SHP77 (cell line): Measurements from ENCODE around the gene PKP4.

Source experiments
- DNase-seq, 2 experiments: peaks; one replicate each; lab custom pipeline; 2025; lab: John Stamatoyannopoulos, UW

The PKP4 gene

DNA sequence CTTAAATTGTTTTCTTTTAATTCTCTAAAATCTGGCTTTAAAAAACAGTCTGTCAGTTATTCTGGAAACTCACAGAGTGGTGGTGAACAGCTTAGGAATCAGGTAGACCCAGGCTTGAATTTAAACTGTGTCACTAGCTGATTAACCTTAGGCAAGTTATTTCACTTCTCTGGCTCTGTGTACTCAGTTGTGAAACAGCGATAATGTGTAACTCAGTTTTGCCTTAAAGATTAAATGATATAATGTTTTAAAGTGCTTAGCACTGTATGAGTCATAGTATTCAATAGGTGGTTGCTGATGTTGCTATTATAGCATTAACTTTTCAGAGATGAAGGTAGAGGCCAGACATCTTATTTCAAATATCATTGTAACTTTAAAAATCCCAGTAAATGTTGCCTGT lies 40.7 kb downstream of the PKP4 start:
- no peak for DNase-seq

DNA sequence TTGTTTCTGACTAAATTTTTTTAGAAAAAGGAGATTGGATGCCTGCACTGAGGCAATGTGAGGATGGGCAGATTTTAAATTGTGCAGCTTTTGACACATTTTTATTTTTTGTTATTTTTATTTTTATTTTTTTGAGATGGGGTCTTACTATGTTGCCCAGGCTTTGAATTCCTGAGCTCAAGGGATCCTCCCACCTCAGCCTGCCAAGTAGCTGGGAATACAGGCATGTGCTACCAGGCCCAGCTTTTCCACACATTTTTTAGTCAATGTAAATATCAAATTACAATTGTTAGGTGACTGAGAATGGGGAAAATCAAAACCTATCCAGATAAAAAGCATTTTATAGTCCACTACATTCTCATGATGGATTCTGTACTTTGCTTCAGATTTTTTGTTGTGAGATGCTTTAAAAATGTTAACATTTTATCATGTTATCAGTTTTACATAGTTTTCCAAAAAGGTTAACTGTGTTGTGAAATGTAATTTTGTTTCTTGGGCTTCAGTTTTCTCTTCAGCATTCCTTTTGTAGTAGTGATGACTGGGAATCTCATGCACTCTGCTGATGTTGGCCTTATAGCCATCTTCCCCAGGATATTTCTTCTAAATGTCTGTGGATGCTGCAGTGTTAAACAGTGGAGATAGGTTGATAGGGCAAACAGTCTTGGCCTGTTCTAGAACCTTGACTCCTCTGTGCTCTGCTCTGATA lies 41.4 kb downstream of the PKP4 start:
- DNase-seq = no peak

DNA sequence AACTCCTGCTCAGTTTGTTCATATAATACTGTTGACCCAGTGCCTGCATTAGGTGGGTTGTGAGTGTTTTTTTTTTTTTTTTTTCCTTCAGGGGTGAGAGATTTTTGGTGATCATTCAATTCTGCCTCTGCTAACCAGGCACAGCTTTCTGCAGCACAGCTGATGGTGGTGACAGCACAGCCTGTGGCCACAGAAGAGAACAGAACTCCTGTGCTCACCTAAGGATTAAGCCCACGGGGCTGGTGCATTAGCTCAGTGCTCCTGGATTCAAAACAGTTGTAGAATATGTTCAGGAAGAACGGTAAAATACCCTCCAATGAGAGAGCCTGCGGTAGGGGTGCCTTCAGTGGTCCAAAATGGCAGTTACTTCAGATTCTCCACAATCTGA lies 42.0 kb downstream of the PKP4 start:
- DNase-seq = no peak

DNA sequence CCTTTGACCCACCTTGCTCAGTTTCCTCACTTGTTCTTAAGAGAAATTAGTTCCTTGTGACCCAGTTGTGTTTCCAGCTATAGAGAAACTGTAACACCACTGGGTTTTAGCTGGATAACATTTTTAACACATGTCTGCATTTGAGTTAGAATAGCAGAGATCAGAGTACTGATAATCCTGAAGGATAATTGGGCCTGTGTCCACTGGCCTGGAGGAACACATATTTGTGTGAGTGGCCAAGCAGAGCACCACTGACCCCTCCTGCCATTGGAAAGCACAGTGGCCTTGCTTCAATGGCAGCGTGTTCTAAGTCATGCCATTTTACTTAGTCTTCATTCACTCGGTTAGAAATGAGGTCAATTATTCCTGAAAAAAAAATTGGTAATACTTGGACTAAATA lies 42.6 kb downstream of the PKP4 start:
- no peak for DNase-seq

DNA sequence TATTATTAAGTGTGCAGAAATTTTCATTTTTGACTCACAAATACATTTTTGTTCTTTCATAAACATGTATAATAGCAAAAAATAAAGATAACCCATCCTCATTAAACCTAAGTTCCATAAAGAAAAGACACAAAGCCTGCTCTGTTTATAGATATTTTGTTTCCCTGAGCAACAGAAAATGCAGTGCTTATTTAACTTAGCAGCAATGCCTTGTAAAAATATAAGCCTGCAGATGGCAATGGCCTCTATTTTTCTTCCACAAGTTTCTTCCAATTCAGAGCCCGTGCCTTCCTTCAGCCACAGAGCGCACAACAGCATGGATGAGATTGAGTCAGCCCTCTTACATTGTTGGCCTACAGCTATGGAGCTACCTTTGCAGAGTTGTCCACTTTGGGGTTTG lies 43.6 kb downstream of the PKP4 start:
- DNase-seq = no peak

DNA sequence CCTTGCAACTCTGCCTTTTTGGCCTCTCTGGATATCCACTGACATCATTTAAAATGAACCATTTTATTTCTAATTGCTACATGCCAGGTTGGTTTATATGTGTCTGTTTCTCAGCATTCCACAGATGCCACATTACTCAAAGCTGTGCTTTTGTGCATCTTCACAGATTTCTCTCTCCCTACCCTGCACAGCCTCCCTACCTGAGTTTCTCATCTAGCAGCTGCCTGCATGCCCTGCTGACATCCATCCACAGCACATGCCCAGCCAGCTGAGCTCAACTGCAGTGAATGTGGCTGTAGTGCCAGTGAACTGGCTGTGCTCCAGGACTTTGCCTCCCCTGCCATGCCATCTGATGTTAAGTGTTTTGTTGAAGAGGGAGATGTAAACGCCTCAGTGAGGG lies 44.5 kb downstream of the PKP4 start:
- DNase-seq = peak; percentile 25 to 37

DNA sequence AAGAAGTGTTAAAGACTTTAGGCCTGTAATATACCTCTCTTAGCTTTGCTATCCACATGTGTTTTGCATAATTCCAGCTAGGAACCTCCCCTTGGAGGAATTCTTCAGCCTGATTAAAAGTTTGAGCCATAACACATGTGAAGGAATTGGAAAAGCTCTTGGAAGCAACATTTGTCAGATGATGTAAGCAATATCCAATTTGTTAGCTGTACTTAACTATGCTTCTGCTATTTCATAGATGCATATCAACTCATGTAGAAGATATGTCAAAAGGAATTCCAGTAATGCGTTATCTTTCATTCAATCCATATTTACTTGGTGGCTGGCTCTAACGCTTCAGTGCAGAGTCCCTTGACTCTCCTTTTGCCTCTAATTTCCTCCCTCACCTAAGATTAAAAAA lies 46.2 kb downstream of the PKP4 start:
- DNase-seq = no peak

DNA sequence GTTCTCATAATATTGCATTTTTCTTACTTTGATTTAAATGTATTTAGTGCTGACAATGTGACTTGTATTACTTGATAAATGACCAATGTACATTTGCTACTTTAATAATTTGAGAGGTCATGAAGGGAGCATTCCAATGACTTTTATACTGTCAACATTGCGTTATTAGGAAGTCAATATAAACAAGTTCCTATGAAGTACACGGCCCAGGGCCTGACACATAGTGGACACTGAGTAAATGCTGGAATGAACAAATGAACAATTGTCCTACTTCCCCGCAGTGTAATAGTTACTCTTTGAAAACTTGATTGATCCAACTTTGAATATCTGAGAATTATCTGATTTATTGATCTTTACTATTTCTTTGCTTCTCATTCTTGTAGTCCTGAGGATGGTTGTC lies 47.3 kb downstream of the PKP4 start:
- no peak for DNase-seq

DNA sequence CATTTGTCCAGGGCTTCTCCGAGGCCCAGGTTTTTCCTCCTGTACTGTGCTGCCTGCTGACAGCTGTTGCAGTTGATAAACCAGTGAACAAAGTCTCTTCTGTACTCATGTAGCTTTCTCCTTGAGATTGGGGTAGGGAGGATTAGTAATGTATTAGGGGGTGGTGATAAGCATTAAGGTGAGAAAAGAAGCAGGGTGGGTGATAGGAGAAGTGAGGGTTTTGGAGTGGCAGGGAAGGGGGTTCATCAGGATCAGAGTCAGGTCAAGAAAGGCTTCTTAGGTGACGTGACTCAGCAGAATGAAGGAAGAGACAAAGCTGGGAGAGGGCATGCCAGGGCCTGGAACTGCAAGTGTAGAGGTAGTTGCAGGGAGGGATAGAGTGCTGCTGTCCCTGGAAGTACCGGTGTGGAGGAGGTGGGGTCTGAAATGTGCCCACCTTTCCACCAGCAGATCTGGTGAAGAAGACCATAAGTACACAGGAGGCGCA lies 48.7 kb downstream of the PKP4 start:
- no peak for DNase-seq

DNA sequence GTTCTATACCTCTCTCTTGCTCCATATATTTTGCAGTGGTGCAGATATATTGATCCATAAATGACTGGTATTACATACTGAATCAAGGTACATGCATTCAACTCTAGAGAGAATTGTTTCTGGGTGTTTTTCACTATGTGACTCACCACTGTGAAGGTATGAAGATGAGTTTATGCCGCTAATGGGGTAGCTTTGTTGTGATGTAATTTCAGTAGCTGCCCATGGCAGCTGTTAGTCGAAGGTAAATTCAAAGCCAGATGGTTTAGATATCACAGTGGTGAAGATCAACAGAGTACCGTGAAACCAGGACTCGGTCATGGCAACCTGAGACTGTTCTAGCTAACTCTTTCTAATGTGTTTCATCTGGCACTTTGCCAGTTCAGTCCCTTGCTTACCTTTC lies 50.4 kb downstream of the PKP4 start:
- no peak for DNase-seq

DNA sequence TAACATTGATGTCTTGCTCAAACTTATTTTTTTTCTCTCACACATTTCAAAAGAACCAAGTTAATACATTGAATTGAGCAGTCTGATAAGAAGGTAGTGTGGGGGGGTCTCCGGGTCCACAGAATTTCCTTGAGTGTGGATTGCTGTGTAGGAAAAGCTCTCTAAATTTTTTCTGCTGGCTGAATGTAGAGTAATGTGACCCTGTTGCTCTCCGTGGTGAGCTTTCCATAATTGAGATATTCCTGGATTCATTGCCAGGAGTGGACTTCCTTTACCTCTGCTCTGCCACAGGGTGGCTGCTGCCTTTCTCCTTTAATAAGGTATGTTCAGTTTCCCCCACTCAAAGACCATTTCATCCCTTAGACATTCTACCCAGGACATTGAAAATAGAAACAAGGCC lies 50.9 kb downstream of the PKP4 start:
- DNase-seq = no peak

DNA sequence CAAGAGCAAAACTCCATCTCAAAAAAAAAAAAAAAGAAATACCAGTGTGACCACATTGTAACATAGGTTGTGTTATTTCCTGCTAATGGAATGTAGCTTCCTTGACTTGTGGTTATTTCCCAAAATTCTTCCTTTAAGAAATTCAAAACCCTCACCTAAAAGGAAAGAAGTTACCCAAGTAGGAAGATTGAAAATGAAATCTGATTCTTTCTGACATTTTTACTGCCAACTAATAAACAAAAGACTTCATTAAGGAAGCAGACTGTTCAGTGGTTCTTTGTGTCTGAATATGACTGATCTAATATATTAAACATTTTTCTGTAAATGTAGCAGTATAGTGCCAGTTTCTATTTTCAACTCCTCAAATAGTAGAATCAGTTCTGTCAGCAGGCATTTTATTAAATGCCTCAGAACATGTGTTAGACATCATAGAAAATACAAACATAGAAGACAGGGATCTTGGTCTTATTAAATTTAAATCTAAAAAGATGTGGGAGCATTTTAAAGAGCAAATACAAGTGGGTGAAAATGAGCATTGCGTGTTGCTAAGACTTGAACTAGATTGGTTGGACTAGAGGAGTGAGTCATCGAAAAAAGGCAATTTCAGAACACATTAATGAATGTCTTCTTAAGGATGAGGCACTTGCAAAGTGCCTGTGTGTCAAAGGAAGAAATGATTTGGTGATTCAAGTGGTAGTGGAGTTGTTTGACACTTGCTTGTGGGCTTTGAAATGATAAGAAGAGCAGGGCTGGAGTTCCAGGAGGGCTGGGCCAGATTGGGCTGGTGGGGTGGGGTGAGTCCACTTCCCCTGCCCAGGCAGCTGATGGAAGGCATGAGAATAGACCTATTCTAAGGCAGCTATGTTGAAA lies 53.4 kb downstream of the PKP4 start:
- DNase-seq = no peak

DNA sequence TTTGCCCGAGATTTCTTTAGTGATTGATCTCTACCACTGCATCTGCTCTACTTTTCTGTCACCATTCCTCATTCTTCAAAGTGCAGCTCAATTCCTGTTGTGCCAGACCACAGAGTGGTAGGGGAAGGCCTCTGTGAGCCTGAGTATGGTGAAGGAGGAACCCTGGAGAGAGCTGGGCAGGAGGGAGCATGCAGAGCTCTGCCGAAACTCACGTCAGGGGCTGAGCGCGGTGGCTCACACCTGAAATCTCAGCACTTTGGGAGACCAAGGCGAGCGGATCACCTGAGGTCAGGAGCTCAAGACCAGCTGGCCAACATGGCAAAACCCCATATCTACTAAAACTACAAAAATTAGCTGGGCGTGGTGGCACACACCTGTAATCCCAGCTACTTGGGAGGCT lies 54.1 kb downstream of the PKP4 start:
- no peak for DNase-seq

DNA sequence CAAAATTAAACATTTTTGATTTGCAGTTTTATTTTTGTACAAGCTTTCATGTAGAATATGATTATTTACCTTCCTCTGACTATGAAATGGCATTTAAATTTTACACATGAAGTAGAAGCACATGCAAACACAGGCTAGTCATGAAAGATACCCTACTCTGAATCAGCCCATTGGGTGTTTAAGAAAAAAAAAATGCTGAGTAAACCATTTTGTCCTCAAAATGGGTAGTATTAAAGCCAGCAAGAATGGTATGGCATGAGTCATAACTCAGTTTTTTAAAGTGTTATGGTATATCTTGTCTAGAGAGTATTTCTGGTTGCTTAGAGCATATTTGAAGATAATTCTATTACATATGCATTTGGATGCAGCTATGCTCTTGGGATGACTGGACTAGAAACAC lies 55.0 kb downstream of the PKP4 start:
- no peak for DNase-seq

DNA sequence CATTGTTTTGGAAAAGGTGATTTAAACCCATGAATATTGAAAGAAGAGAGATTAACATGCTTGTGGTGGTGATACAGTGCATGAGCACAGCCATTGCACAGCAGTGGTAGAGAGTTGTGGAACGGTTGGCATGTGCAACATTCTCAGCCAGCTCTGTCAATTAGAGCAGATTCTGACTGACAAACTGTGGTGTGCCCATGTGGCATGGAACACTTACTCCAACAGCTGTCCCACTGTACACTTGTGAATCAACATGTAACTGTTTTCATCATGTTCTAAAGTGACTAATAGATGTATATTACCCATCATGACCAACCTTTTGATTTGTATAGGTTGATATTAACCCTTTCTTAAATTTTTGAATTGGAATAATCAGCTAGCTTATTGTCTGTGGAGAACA lies 55.6 kb downstream of the PKP4 start:
- DNase-seq = no peak

DNA sequence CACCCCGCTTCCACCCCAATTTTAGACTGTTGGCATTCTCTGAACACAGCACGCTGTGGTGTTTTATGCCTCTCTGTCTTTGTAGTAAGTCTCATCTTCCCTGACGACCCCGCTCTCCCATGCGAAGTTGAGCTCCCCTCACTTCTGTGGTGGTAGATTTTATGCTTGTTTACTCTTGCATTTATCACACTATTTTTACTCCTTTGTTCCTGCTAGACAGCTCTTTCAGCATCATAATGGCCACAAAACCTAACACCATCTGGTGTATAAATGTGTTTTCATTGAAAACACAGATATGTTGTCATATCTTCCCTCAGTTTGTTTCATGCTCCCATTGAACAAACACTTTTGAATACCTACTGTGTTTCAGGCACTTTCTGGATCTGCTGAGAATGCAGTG lies 57.1 kb downstream of the PKP4 start:
- DNase-seq = no peak

DNA sequence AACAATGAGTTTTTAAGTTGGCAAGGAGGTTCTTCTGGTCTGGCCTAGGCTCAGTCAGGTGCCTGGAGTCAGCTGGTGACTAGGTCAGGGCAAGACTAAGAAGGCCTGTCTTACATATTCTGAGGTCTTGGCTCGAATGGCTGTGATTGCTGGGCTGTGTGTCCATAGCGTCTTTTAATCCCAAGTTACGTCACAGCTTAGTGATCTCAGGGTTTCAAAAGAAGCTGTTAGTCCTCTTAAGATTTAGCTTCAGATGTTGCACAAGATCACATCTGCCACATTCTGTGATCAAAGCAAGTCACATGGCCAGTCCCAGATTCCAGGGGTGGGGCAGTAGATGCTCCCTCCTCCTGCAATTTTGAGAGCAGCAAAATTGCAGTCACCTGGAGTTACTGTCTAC lies 61.3 kb downstream of the PKP4 start:
- DNase-seq = no peak

DNA sequence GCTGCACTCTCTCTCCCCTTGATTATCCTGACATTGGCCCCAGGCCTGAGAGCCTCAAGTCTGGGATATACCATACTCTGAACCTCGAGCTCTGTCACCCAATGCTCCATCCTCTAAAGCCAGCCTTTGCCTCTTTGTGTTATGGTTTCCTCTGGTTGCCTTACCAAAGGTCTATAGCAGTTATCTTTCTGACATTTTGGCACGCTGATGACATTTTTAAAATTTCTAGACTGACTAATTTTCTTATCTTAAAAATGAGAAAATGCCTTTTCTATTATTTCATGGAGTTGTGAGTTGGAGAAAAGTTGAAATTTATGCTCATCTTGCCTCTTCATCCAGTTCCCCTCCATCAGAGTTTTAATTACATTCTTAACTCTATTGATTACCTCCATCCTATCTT lies 62.7 kb downstream of the PKP4 start:
- no peak for DNase-seq

DNA sequence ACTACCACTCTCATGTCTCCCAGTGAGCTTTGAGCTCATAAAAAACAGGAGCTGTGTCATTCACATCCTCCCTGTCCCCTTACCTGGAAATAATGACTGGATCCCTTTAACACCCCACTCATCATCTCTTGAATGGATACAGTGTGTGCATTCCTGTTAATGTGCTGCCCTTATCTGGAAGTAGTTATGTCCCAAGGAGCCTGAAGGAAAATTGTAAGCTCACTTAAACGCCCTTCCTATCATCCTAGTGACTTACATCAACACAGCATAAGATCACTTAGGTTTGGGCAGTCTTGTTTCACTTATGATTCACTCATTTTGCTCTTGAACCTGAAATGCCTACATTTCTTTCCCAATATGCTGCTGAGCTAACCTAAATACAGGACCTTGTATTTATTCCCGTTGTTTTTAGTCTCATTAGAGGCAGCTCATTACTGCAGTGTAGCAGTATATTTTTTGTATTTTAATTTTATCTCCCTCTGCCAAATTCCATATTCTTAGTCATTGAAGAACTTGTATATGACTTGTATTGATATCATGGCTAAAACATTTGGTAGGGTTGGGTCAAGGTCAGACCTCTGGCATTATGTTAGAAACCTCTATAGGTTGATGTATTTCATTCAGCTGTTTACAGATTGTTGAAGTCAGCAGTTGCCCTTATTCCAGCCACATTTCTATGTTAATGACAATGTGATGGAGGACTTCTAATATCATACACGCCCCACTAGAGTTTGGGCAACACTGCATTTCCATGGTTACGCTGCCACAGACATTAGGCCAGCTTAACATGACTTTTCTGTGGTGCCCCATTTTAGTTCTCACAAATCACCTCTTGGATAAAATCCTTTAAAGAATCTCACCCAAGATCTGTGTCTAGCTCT lies 72.9 kb downstream of the PKP4 start:
- no peak for DNase-seq

DNA sequence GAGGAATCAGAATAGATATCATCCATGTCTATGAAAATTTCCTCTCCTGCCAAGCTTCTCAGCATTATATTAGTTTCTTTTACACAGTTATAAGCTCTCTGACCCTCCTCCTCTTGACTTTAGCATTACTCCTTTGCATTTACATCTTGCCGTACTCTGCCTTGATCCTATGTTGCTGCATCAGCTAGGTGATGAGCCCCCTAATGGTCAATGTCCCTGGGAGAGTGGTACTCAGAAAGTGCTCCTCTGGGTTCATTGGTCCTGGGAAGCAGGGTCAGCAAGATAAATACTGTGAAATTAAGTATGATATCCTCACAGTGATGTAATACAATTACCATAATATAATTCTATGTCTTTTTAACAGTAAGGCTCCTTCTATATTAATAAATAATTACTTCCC lies 74.1 kb downstream of the PKP4 start:
- no peak for DNase-seq

DNA sequence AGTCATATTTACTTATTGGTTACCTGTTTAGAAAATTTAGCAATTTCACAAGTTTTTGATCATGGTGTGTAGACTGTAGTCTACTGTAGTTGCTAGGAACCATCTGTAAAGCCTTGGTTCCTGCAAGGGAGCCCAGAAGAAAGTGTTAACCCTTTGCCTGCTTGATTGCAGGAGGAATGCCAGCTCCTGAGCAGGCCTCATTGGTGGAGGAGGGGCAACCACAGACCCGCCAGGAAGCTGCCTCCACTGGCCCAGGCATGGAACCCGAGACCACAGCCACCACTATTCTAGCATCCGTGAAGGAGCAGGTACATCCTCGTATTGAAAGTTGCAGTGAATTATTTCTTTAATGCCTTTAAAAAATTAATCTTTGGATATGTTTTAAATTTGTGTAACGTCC lies 76.3 kb downstream of the PKP4 start:
- no peak for DNase-seq

DNA sequence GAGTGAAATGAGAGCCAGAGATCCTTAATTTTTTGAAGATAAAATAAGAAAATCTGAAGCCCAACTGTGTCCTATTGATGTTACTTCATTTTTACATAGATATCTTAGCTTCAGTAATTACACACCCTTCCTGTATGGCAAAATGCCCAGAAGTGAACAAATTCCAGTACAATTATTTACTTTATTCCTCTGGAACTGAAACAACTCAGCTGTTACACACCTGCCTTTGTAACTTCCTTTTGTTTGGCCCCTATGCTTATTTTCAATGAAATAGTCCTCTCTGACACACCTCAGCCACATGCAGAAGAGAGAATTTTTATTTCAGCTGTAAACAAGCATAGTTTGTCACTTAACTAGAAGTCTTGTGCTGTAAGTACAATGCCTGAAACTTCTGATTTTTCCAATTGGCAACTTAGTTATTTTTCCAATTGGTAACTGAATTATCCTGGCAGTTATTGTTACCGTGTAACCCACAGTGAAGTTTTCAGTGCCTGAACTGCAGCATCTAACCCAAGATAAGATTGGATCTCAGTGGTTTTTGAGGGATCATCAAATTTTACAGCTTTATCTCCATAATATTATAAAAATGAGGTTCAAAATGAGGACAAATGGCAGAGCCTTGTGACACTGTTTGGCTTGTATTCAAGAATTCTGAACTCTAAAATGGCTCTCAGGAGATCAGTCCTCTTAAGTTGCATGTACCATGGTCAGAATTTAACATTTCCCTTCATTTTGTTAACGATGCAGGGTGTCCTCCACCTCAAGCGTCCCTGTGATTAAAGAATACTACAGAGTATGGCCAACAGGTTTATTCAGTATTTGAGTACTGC lies 82.6 kb downstream of the PKP4 start:
- peak; percentile 39 to 43 for DNase-seq
